ENCODE measurements around the gene HOXA5. TPM values are rescaled to one million over a fixed set of nuclear protein-coding genes. Genes with fewer than 3 reads are reported as not detected.

Gene HOXA5
- total RNA-seq, 1 experiment from 2014 or later: 10.3 TPM

- no peak for DNase-seq (ENCODE audit: low read depth, low spot score)
- in situ Hi-C loops (cut with HindIII; ENCODE audit: low pct_unique_long_range_greater_than_20kb, low sequenced_read_pairs): no loop called here
Measured at GRCh38 chr7:27183682-27184336, 40.3 kb upstream of the HOXA5 start.

- in situ Hi-C loops (cut with HindIII; ENCODE audit: low pct_unique_long_range_greater_than_20kb, low sequenced_read_pairs): no loop called here
- DNase-seq (ENCODE audit: low read depth, low spot score): no peak
Measured at GRCh38 chr7:27182861-27183681, 39.6 kb upstream of the HOXA5 start.

- in situ Hi-C loops (cut with HindIII; ENCODE audit: low pct_unique_long_range_greater_than_20kb, low sequenced_read_pairs): no loop called here
- DNase-seq (ENCODE audit: low read depth, low spot score): no peak
Measured at GRCh38 chr7:27182285-27182841, 38.9 kb upstream of the HOXA5 start.

GRCh38 chr7:27181795-27182275, 38.4 kb upstream of the HOXA5 start:
- DNase-seq (ENCODE audit: low read depth, low spot score): no peak
- in situ Hi-C loops (cut with HindIII; ENCODE audit: low pct_unique_long_range_greater_than_20kb, low sequenced_read_pairs): no loop called here

GRCh38 chr7:27180431-27181420, 37.2 kb upstream of the HOXA5 start:
- no peak for DNase-seq (ENCODE audit: low read depth, low spot score)
- in situ Hi-C loops (cut with HindIII; ENCODE audit: low pct_unique_long_range_greater_than_20kb, low sequenced_read_pairs): no loop called here

GRCh38 chr7:27179503-27180430, 36.3 kb upstream of the HOXA5 start:
- in situ Hi-C loops (cut with HindIII; ENCODE audit: low pct_unique_long_range_greater_than_20kb, low sequenced_read_pairs): no loop called here
- DNase-seq (ENCODE audit: low read depth, low spot score): no peak

GRCh38 chr7:27179030-27179429, 35.5 kb upstream of the HOXA5 start:
- DNase-seq (ENCODE audit: low read depth, low spot score): no peak
- in situ Hi-C loops (cut with HindIII; ENCODE audit: low pct_unique_long_range_greater_than_20kb, low sequenced_read_pairs): no loop called here

GRCh38 chr7:27178366-27178765, 34.9 kb upstream of the HOXA5 start:
- DNase-seq (ENCODE audit: low read depth, low spot score): no peak
- in situ Hi-C loops (cut with HindIII; ENCODE audit: low pct_unique_long_range_greater_than_20kb, low sequenced_read_pairs): no loop called here

- in situ Hi-C loops (cut with HindIII; ENCODE audit: low pct_unique_long_range_greater_than_20kb, low sequenced_read_pairs): no loop called here
- DNase-seq (ENCODE audit: low read depth, low spot score): peak; percentile 50
Measured at GRCh38 chr7:27177795-27178320, 34.4 kb upstream of the HOXA5 start.

GRCh38 chr7:27176962-27177794, 33.7 kb upstream of the HOXA5 start:
- in situ Hi-C loops (cut with HindIII; ENCODE audit: low pct_unique_long_range_greater_than_20kb, low sequenced_read_pairs): no loop called here
- no peak for DNase-seq (ENCODE audit: low read depth, low spot score)

- DNase-seq (ENCODE audit: low read depth, low spot score): no peak
- in situ Hi-C loops (cut with HindIII; ENCODE audit: low pct_unique_long_range_greater_than_20kb, low sequenced_read_pairs): no loop called here
Measured at GRCh38 chr7:27176524-27176845, 33.0 kb upstream of the HOXA5 start.

- in situ Hi-C loops (cut with HindIII; ENCODE audit: low pct_unique_long_range_greater_than_20kb, low sequenced_read_pairs): no loop called here
- no peak for DNase-seq (ENCODE audit: low read depth, low spot score)
Measured at GRCh38 chr7:27175626-27176523, 32.4 kb upstream of the HOXA5 start.

GRCh38 chr7:27174874-27175625, 31.6 kb upstream of the HOXA5 start:
- in situ Hi-C loops (cut with HindIII; ENCODE audit: low pct_unique_long_range_greater_than_20kb, low sequenced_read_pairs): no loop called here
- DNase-seq (ENCODE audit: low read depth, low spot score): no peak

All from SK-MEL-5 (cell line).